PC-3 (cell line): ENCODE measurements around the gene CHKA. TPM values are rescaled to one million over a fixed set of nuclear protein-coding genes. Genes with fewer than 3 reads are reported as not detected.

Experiments used
- ATAC-seq: fragments of 200-7000 bp; cut with Tn5 transposase; 2 replicates; pipeline ENCODE4 v1.9.1; 2020; ENCODE audit warnings: mild to moderate bottlenecking, moderate library complexity
- BruUV-seq: library from RNA; stranded (reverse); fragments of 400-500 nt; replicated peaks from 2 replicates; lab custom pipeline; 2021; lab: Mats Ljungman, UMichigan
- CTCF ChIA-PET: fragments of 300-600 bp; sonication (Branson Sonifier 250); formaldehyde crosslinking; loops from one replicate; lab custom pipeline; 2022; ENCODE audit warnings: antibody characterized with exemption; lab: Charles Lee
- POLR2A ChIA-PET: fragments of 300-600 bp; sonication (Branson Sonifier 250); formaldehyde crosslinking; loops from one replicate; lab custom pipeline; 2022; ENCODE audit warnings: antibody characterized with exemption; ENCODE audit not compliant: unreplicated experiment; lab: Charles Lee
- DNase-seq: peaks from one replicate; pipeline ENCODE4 v3.0.0-alpha.2; 2015
- H2AFZ ChIP-seq: fragments of 300-600 bp; sonication (generic); 2 replicates; pipeline ENCODE4 v1.6.0; 2016; ENCODE audit warnings: antibody characterized with exemption, low read length
- H3F3A ChIP-seq: fragments of 300-600 bp; sonication (generic); one replicate; pipeline ENCODE4 v1.6.0; 2017; ENCODE audit warnings: antibody characterized with exemption, low read length, control low read depth, mild to moderate bottlenecking; ENCODE audit not compliant: unreplicated experiment
- H3K27ac ChIP-seq: fragments of 300-600 bp; sonication (generic); 2 replicates; pipeline ENCODE4 v1.5.1; 2016; ENCODE audit warnings: mild to moderate bottlenecking, low read length
- H3K27me3 ChIP-seq: fragments of 300-600 bp; sonication (generic); 2 replicates; pipeline ENCODE4 v1.6.1; 2016; ENCODE audit warnings: low read length, mixed read lengths
- H3K36me3 ChIP-seq: fragments of 300-600 bp; sonication (generic); 2 replicates; pipeline ENCODE4 v1.6.1; 2016; ENCODE audit warnings: low read depth, mixed run types, low read length, mixed read lengths
- H3K4me1 ChIP-seq: fragments of 300-600 bp; sonication (generic); 2 replicates; pipeline ENCODE4 v1.5.1; 2016; ENCODE audit warnings: low read length; ENCODE audit not compliant: insufficient read depth
- H3K4me2 ChIP-seq: fragments of 300-600 bp; sonication (generic); 2 replicates; pipeline ENCODE4 v1.6.0; 2016; ENCODE audit warnings: low read length
- H3K4me3 ChIP-seq: fragments of 300-600 bp; sonication (generic); 2 replicates; pipeline ENCODE4 v1.5.1; 2016; ENCODE audit warnings: mild to moderate bottlenecking, low read length, mixed read lengths
- H3K79me2 ChIP-seq: fragments of 300-600 bp; sonication (generic); 2 replicates; pipeline ENCODE4 v1.6.1; 2017; ENCODE audit warnings: low read length, mixed read lengths
- H3K9ac ChIP-seq: fragments of 300-600 bp; sonication (generic); 2 replicates; pipeline ENCODE4 v1.6.0; 2016; ENCODE audit warnings: mild to moderate bottlenecking, low read length
- H3K9me2 ChIP-seq: fragments of 300-600 bp; sonication (generic); replicated peaks from 2 replicates; pipeline ENCODE4 v1.6.1; 2016; ENCODE audit warnings: mixed run types, low read length, mixed read lengths
- H3K9me3 ChIP-seq: fragments of 300-600 bp; sonication (generic); 2 replicates; pipeline ENCODE4 v1.6.1; 2016; ENCODE audit warnings: low read length, mixed read lengths
- H4K20me1 ChIP-seq: fragments of 300-600 bp; sonication (generic); 2 replicates; pipeline ENCODE4 v1.6.1; 2016; ENCODE audit warnings: low read length, mixed read lengths
- CTCF ChIP-seq: fragments of 300-600 bp; sonication (generic); conservative IDR thresholded peaks from 2 replicates; pipeline ENCODE4 v1.5.1; 2017; ENCODE audit warnings: antibody characterized with exemption, low read depth, mild to moderate bottlenecking, low read length
- EZH2 ChIP-seq: fragments of 300-600 bp; sonication (generic); IDR thresholded peaks from one replicate; pipeline ENCODE4 v1.6.1; 2017; ENCODE audit warnings: antibody characterized with exemption, mild to moderate bottlenecking, low read length; ENCODE audit not compliant: unreplicated experiment
- EZH2phosphoT487 ChIP-seq: fragments of 300-600 bp; sonication (generic); IDR thresholded peaks from 2 replicates; pipeline ENCODE4 v1.6.1; 2018; ENCODE audit warnings: mild to moderate bottlenecking, antibody characterized with exemption, low read length, borderline replicate concordance
- intact Hi-C: fragments of 100-400 bp; cut with micrococcal nuclease; formaldehyde crosslinking; loops from 2 replicates; pipeline ENCODE4 v1.9.0; 2023
- total RNA-seq: library from RNA; depleted of rRNA; stranded (reverse); fragments of >200 nt; gene quantifications from 2 replicates; pipeline ENCODE4 v1.2.3, GENCODE V29; 2014

The CHKA gene
- total RNA-seq, 1 experiment from 2014 or later = 57.5 TPM

- DNase-seq = no peak
- Histone ChIP-seq H3F3A (peaks cover 8% of the 10 kb centered on the region), H2AFZ (no peak overlapping the region), H3K27me3 (no peaks in the 10 kb centered on the region), H3K9me3 (no peaks in the 10 kb centered on the region), H3K36me3 (no peaks in the 10 kb centered on the region), H3K9ac (peak overlapping the region; percentile 82), H3K4me1 (peaks cover 67% of the 10 kb centered on the region), H3K4me3 (no peak overlapping the region), H4K20me1 (no peaks in the 10 kb centered on the region), H3K79me2 (peaks cover 24% of the 10 kb centered on the region), H3K4me2 (peak overlapping the region; percentile 85; the same call in 1 of the 2 replicates), H3K9me2 (no peaks in the 10 kb centered on the region), H3K27ac (peak overlapping the region; percentile 96)
- intact Hi-C loops = loop anchor here (10.0 kb wide), 1 partner anchor 199 kb away; the partner anchor contains the start of gene KMT5B
- no peak for ATAC-seq
- TF ChIP-seq EZH2 (no peak), EZH2phosphoT487 (no peak), CTCF (no peak)
- POLR2A ChIA-PET = no interaction called here
- CTCF ChIA-PET = no interaction called here
- no TSS peak for BruUV-seq
Measured at GRCh38 chr11:68015467-68015866, 105.7 kb downstream of the CHKA start.

GRCh38 chr11:68014947-68015447 is 106.2 kb downstream of the CHKA start:
- no peak for ATAC-seq
- no peaks in the 10 kb centered on the region for H3K36me3 ChIP-seq
- DNase-seq = no peak
- TF ChIP-seq EZH2phosphoT487 (no peak), CTCF (no peak), EZH2 (no peak)
- intact Hi-C loops = loop anchor here (10.0 kb wide), 1 partner anchor 200 kb away; the partner anchor contains the start of gene KMT5B
- ChIA-PET CTCF (interaction anchor here (1.2 kb wide), 1 partner anchor 60 kb away, joined by 5 read pairs; no protein-coding TSS in a partner anchor), POLR2A (interaction anchor here (0.6 kb wide), 1 partner anchor 26 kb away, joined by 3 read pairs; no protein-coding TSS in a partner anchor)
- peaks cover 67% of the 10 kb centered on the region for H3K4me1 ChIP-seq
- H3K4me3 ChIP-seq = peak overlapping the region; percentile 50; the same call in 1 of the 2 replicates
- no TSS peak for BruUV-seq
- peak overlapping the region; percentile 85 for H3K4me2 ChIP-seq
- H3K27me3 ChIP-seq = no peaks in the 10 kb centered on the region
- H3K9me2 ChIP-seq = no peaks in the 10 kb centered on the region
- peaks cover 24% of the 10 kb centered on the region for H3K79me2 ChIP-seq
- H3K27ac ChIP-seq = peak overlapping the region; percentile 96
- no peak overlapping the region for H2AFZ ChIP-seq
- no peaks in the 10 kb centered on the region for H3K9me3 ChIP-seq
- no peaks in the 10 kb centered on the region for H4K20me1 ChIP-seq
- H3K9ac ChIP-seq = peak overlapping the region; percentile 82
- peaks cover 8% of the 10 kb centered on the region for H3F3A ChIP-seq
